HG03439 (cell line): ENCODE results near the gene GPR161.
"Not testable (repeated sequence)": the region's sequence is repeated elsewhere in the genome, so short reads cannot be mapped to it uniquely, and the experiment has no call there.

Experiments used
- ATAC-seq: cut with Tn5 transposase; IDR thresholded peaks from one replicate; pipeline ENCODE4 v1.9.1; 2021; ENCODE audit warnings: mild to moderate bottlenecking, moderate library complexity; ENCODE audit not compliant: unreplicated experiment

The GPR161 gene

GRCh38 chr1:168136709-168137514 is at the start of gene GPR161:
Gene GPR161 (minus strand): TSS chr1:168136930. CDS start chr1:168104850, 32,080 bp downstream.
- no peak for ATAC-seq

- ATAC-seq: not testable (repeated sequence)
These were observed 44.5 kb upstream of the GPR161 start for GRCh38 chr1:168181063-168181720.

- ATAC-seq: no peak
These were observed 43.4 kb upstream of the GPR161 start for GRCh38 chr1:168180148-168180524.

- no peak for ATAC-seq
These were observed 42.9 kb upstream of the GPR161 start for GRCh38 chr1:168179438-168180147.

- ATAC-seq: peak; percentile 94
These were observed 42.1 kb upstream of the GPR161 start, which contains the start of gene TIPRL for GRCh38 chr1:168178638-168179437. Gene TIPRL (plus strand): TSS chr1:168178962. CDS start chr1:168179078, 116 bp downstream.

GRCh38 chr1:168178227-168178637 is 41.5 kb upstream of the GPR161 start:
- ATAC-seq: no peak

GRCh38 chr1:168172250-168172915 is 35.7 kb upstream of the GPR161 start:
- ATAC-seq: no peak

GRCh38 chr1:168170564-168171508 is 34.1 kb upstream of the GPR161 start:
- no peak for ATAC-seq

GRCh38 chr1:168167806-168168205 is 31.1 kb upstream of the GPR161 start:
- no peak for ATAC-seq

GRCh38 chr1:168164771-168165170 is 28.0 kb upstream of the GPR161 start:
- ATAC-seq: no peak

- no peak for ATAC-seq
These were observed 26.9 kb upstream of the GPR161 start for GRCh38 chr1:168163670-168164069.

GRCh38 chr1:168161459-168161858 is 24.7 kb upstream of the GPR161 start:
- no peak for ATAC-seq

- ATAC-seq: no peak
These were observed 23.2 kb upstream of the GPR161 start for GRCh38 chr1:168159979-168160378.

- ATAC-seq: no peak
These were observed 22.5 kb upstream of the GPR161 start for GRCh38 chr1:168159251-168159650.

- no peak for ATAC-seq
These were observed 20.9 kb upstream of the GPR161 start for GRCh38 chr1:168157638-168158037.

GRCh38 chr1:168155910-168156309 is 19.2 kb upstream of the GPR161 start:
- ATAC-seq: no peak

GRCh38 chr1:168154707-168155106 is 18.0 kb upstream of the GPR161 start:
- ATAC-seq: not testable (repeated sequence)

- ATAC-seq: no peak
These were observed 15.2 kb upstream of the GPR161 start for GRCh38 chr1:168151935-168152334.

GRCh38 chr1:168150283-168150682 is 13.6 kb upstream of the GPR161 start:
- ATAC-seq: no peak
